Breast epithelium (tissue), 3 donors: Measurements from ENCODE around the gene ATXN1.

ENCODE experiments used
- CTCF ChIP-seq, 3 donors: fragments of 450-650 bp; IDR thresholded peaks; one replicate each; pipeline ENCODE4 v1.5.1; 2016 to 2017; ENCODE audit warnings: antibody characterized with exemption in 3 of 3, mild to moderate bottlenecking in 3 of 3, moderate library complexity in 3 of 3
- POLR2AphosphoS5 ChIP-seq, 3 donors: sonication (generic); formaldehyde crosslinking; IDR thresholded peaks; one replicate each; pipeline ENCODE4 v1.6.1; 2017; ENCODE audit warnings: antibody characterized with exemption in 3 of 3

- TF ChIP-seq CTCF (IDR thresholded peaks at IDR 0.05) = no peak
- TF ChIP-seq POLR2AphosphoS5 (IDR thresholded peaks at IDR 0.05) = no peak
Measured at GRCh38 chr6:16689788-16690607, 71.3 kb downstream of the ATXN1 start.
